SK-N-SH (cell line): ENCODE results near the gene ADAMTSL1. TPM values are rescaled to one million over a fixed set of nuclear protein-coding genes. Genes with fewer than 3 reads are reported as not detected.

Experiments
- CTCF ChIA-PET: fragments of 300-600, 350-600 bp; formaldehyde crosslinking; extraction: SDS; loops from one replicate; lab custom pipeline; 2021; lab: Yijun Ruan, JAX
- POLR2A ChIA-PET: fragments of 350-600 bp; sonication (Branson Sonifier 250); formaldehyde crosslinking; extraction: SDS; loops from one replicate; lab custom pipeline; 2020; ENCODE audit warnings: antibody characterized with exemption, inconsistent platforms; lab: Yijun Ruan, JAX
- DNase-seq: peaks from one replicate; pipeline ENCODE4 v3.0.0; 2012
- H2AFZ ChIP-seq: fragments of 200-600 bp; sonication (generic); 2 replicates; pipeline ENCODE4 v1.8.1; 2016; ENCODE audit warnings: antibody characterized with exemption, mild to moderate bottlenecking, low read depth
- H3F3A ChIP-seq: fragments of 200-600 bp; sonication (generic); replicated peaks from 2 replicates; pipeline ENCODE3; 2016; ENCODE audit warnings: antibody characterized with exemption, mild to moderate bottlenecking; ENCODE audit not compliant: insufficient read depth
- H3K27ac ChIP-seq, 2 experiments: fragments of 200-500 bp in 1 of 2; fragments of 200-600 bp in 1 of 2; sonication (Bioruptor generic) in 1 of 2; sonication (generic), shearing (Covaris generic) in 1 of 2; 2 replicates each; pipeline versions ENCODE4 v1.5.1 to v1.6.1; 2014 to 2016; ENCODE audit warnings: low read depth in 2 of 2, inconsistent platforms in 1 of 2, low read length in 1 of 2, mild to moderate bottlenecking in 1 of 2, mixed read lengths in 1 of 2
- H3K27me3 ChIP-seq: fragments of 200-600 bp; sonication (generic), shearing (Covaris generic); 2 replicates; pipeline ENCODE4 v1.6.1; 2016; ENCODE audit warnings: mixed run types; ENCODE audit not compliant: insufficient read depth
- H3K36me3 ChIP-seq, 2 experiments: fragments of 200-500 bp in 1 of 2; fragments of 200-600 bp in 1 of 2; sonication (Bioruptor generic) in 1 of 2; sonication (generic) in 1 of 2; replicated peaks in 1 of 2; 2 replicates each; pipeline versions ENCODE3 to v1.5.1; 2014 to 2016; ENCODE audit warnings: low read length in 1 of 2, mild to moderate bottlenecking in 1 of 2; ENCODE audit not compliant: insufficient read depth in 2 of 2, control insufficient read depth in 1 of 2
- H3K4me1 ChIP-seq, 2 experiments: fragments of 200-500 bp in 1 of 2; fragments of 200-600 bp in 1 of 2; sonication (Bioruptor generic) in 1 of 2; sonication (generic), shearing (Covaris generic) in 1 of 2; 2 replicates each; pipeline versions ENCODE4 v1.5.1 to v1.6.1; 2014 to 2016; ENCODE audit warnings: low read depth in 1 of 2, low read length in 1 of 2, mixed run types in 1 of 2; ENCODE audit not compliant: insufficient read depth in 2 of 2, control insufficient read depth in 1 of 2
- H3K4me2 ChIP-seq: fragments of 200-600 bp; sonication (generic), shearing (Covaris generic); 2 replicates; pipeline ENCODE4 v1.6.1; 2017; ENCODE audit warnings: mixed run types
- H3K4me3 ChIP-seq, 2 experiments: fragments of 200-500 bp in 1 of 2; fragments of 200-600 bp in 1 of 2; sonication (Bioruptor generic) in 1 of 2; sonication (generic), shearing (Covaris generic) in 1 of 2; 2 replicates each; pipeline versions ENCODE4 v1.5.1 to v1.8.1; 2014 to 2016; ENCODE audit warnings: low read depth in 2 of 2, inconsistent platforms in 1 of 2, low read length in 1 of 2, mild to moderate bottlenecking in 1 of 2, mixed read lengths in 1 of 2, moderate library complexity in 1 of 2
- H3K79me2 ChIP-seq: fragments of 200-600 bp; sonication (generic); 2 replicates; pipeline ENCODE4 v1.8.1; 2017; ENCODE audit warnings: mild to moderate bottlenecking; ENCODE audit not compliant: insufficient read depth
- H3K9ac ChIP-seq: fragments of 200-600 bp; sonication (generic); 2 replicates; pipeline ENCODE4 v1.6.1; 2017; ENCODE audit warnings: mixed run types
- H3K9me2 ChIP-seq: fragments of 200-600 bp; sonication (generic); 2 replicates; pipeline ENCODE4 v1.6.1; 2017; ENCODE audit warnings: mixed run types
- H3K9me3 ChIP-seq: fragments of 200-600 bp; sonication (generic); 2 replicates; pipeline ENCODE4 v1.6.1; 2017; ENCODE audit warnings: mixed run types, mild to moderate bottlenecking, moderate library complexity
- H4K20me1 ChIP-seq: fragments of 200-600 bp; sonication (generic); 2 replicates; pipeline ENCODE4 v1.6.1; 2017; ENCODE audit warnings: mild to moderate bottlenecking, mixed run types; ENCODE audit not compliant: insufficient read depth
- ELF1 ChIP-seq: IDR thresholded peaks from 2 replicates; pipeline ENCODE4 v1.4.0; 2012
- EP300 ChIP-seq, 2 experiments: IDR thresholded peaks; 2 replicates each; pipeline versions ENCODE4 v1.4.0 to v1.6.1; 2012; ENCODE audit warnings: borderline replicate concordance in 1 of 2, low read depth in 1 of 2, low read length in 1 of 2
- FOSL2 ChIP-seq: IDR thresholded peaks from 2 replicates; pipeline ENCODE4 v1.4.0; 2012; ENCODE audit warnings: low read depth, mild to moderate bottlenecking, moderate library complexity, borderline replicate concordance
- JUND ChIP-seq: IDR thresholded peaks from 2 replicates; pipeline ENCODE4 v1.4.0; 2012
- MEF2A ChIP-seq: IDR thresholded peaks from 2 replicates; pipeline ENCODE4 v1.4.0; 2012; ENCODE audit warnings: low read depth, borderline replicate concordance
- NFIC ChIP-seq: IDR thresholded peaks from 2 replicates; pipeline ENCODE4 v1.4.0; 2012; ENCODE audit warnings: borderline replicate concordance
- RCOR1 ChIP-seq: fragments of 150-350 bp; IDR thresholded peaks from 2 replicates; pipeline ENCODE4 v1.6.1; 2017; ENCODE audit warnings: antibody characterized with exemption, low read length
- SIN3A ChIP-seq: IDR thresholded peaks from 2 replicates; pipeline ENCODE4 v1.6.1; 2012; ENCODE audit warnings: low read depth, mild to moderate bottlenecking, low read length, moderate library complexity, borderline replicate concordance
- TCF12 ChIP-seq: IDR thresholded peaks from 2 replicates; pipeline ENCODE4 v1.4.0; 2012
- TEAD4 ChIP-seq: IDR thresholded peaks from 2 replicates; pipeline ENCODE4 v1.4.0; 2012; ENCODE audit warnings: mild to moderate bottlenecking, borderline replicate concordance; ENCODE audit not compliant: insufficient read depth
- WGBS: methylation state at CpG from one replicate; pipeline ENCODE4 v1.1.6; 2017; ENCODE audit warnings: low lambda C conversion rate; 5-methylcytosine and 5-hydroxymethylcytosine counted together
- polyA plus RNA-seq, 3 experiments: library from polyadenylated mRNA; depleted of rRNA; stranded (reverse); fragments of >200 nt; gene quantifications; 2 replicates each; pipeline ENCODE4 v1.2.3, GENCODE V29; 2012
- TF ChIP-seq, protein P1 (sequence below): IDR thresholded peaks from 2 replicates; pipeline ENCODE4; 2012
- TF ChIP-seq, protein P2 (sequence below): IDR thresholded peaks from 2 replicates; pipeline ENCODE4 v1.4.0; 2012; ENCODE audit warnings: low read depth, borderline replicate concordance
- TF ChIP-seq, protein P3 (sequence below): IDR thresholded peaks from 2 replicates; pipeline ENCODE4 v1.4.0; 2012; ENCODE audit warnings: low read depth

ADAMTSL1 gene
- polyA plus RNA-seq, 1 of the 3 experiments (the other 2 are of a cell fraction) = 114 TPM

DNA sequence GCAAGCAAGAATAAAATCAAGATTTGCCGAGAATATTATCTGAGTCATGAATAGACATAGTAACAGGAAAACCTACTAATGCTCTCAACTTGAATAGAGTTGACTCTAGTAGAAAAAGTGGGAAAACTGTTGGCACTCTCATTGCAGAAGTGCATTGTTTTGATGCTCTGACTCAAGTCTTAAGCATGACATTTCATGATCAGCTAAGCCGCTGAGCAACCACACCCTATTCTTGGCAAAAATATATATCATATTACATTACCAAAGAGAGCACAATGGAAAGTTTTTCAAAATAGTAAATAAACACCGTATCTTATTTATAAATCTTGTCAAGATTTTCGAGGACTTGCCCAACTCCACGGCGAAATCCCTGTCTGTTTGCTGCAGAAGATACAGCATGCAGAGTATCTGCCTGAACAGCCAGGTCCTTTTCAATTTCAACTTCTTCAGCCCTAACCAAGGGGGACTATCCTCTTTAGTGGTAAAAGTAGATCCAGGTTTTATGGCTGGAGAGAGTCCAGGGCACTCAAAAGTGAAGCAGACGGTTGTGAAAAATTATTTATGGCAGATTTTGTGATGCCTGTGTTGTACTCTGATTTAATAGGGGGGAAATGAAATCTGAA, 13.9 kb upstream of the ADAMTSL1 start:
- no peaks in the 10 kb centered on the region for H3K27me3 ChIP-seq
- peak overlapping the region; percentile 40; the same call in 1 of the 2 replicates for H2AFZ ChIP-seq
- H3K9me3 ChIP-seq = no peaks in the 10 kb centered on the region
- TF ChIP-seq, protein P1, sequence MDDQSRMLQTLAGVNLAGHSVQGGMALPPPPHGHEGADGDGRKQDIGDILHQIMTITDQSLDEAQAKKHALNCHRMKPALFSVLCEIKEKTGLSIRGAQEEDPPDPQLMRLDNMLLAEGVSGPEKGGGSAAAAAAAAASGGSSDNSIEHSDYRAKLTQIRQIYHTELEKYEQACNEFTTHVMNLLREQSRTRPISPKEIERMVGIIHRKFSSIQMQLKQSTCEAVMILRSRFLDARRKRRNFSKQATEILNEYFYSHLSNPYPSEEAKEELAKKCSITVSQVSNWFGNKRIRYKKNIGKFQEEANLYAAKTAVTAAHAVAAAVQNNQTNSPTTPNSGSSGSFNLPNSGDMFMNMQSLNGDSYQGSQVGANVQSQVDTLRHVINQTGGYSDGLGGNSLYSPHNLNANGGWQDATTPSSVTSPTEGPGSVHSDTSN = peak; percentile 15
- 0 out of 2 replicates have a peak, but pooled peaks have one; percentile 29 for TF ChIP-seq TEAD4
- peak; percentile 51 for TF ChIP-seq JUND
- TF ChIP-seq, protein P2, sequence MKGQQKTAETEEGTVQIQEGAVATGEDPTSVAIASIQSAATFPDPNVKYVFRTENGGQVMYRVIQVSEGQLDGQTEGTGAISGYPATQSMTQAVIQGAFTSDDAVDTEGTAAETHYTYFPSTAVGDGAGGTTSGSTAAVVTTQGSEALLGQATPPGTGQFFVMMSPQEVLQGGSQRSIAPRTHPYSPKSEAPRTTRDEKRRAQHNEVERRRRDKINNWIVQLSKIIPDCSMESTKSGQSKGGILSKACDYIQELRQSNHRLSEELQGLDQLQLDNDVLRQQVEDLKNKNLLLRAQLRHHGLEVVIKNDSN = 0 out of 2 replicates have a peak, but pooled peaks have one; percentile 20
- TF ChIP-seq SIN3A = no peak
- TF ChIP-seq MEF2A = no peak
- peak; percentile 70 for TF ChIP-seq NFIC
- TF ChIP-seq, protein P3, sequence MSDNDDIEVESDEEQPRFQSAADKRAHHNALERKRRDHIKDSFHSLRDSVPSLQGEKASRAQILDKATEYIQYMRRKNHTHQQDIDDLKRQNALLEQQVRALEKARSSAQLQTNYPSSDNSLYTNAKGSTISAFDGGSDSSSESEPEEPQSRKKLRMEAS = peak; percentile 28; the same call in 1 of the 2 replicates
- TF ChIP-seq TCF12 = peak; percentile 46
- peak in 1 of 2 experiments; percentile 54; a peak in 1 of 4 replicates for TF ChIP-seq EP300 (IDR thresholded peaks at IDR 0.05; ENCODE audit: borderline replicate concordance in 1 of 2, low read depth in 1 of 2, low read length in 1 of 2)
- TF ChIP-seq FOSL2 = peak; percentile 59; the same call in 1 of the 2 replicates
- no peaks in the 10 kb centered on the region for H4K20me1 ChIP-seq
- peaks cover 0 to 4% of the 10 kb centered on the region in 2 experiments; a peak in 2 of 4 replicates for H3K4me1 ChIP-seq
- peaks cover 1% of the 10 kb centered on the region; the same call in 1 of the 2 replicates for H3K9me2 ChIP-seq
- no peak overlapping the region for H3K9ac ChIP-seq
- peak overlapping the region; percentile 53 to 59; a peak in 3 of 4 replicates for H3K27ac ChIP-seq
- ChIA-PET CTCF (interaction anchor here (6.1 kb wide), 1 partner anchor 17 kb away, joined by 54 read pairs; no protein-coding TSS in a partner anchor), POLR2A (no interaction called here)
- no peak for DNase-seq
- peaks cover 24% of the 10 kb centered on the region for H3F3A ChIP-seq
- 58% methylated on average over 7 of the region's 7 CpGs for WGBS
- H3K4me2 ChIP-seq = no peak overlapping the region
- H3K79me2 ChIP-seq = no peaks in the 10 kb centered on the region
- no peaks in the 10 kb centered on the region for H3K36me3 ChIP-seq
- no peak overlapping the region for H3K4me3 ChIP-seq

DNA sequence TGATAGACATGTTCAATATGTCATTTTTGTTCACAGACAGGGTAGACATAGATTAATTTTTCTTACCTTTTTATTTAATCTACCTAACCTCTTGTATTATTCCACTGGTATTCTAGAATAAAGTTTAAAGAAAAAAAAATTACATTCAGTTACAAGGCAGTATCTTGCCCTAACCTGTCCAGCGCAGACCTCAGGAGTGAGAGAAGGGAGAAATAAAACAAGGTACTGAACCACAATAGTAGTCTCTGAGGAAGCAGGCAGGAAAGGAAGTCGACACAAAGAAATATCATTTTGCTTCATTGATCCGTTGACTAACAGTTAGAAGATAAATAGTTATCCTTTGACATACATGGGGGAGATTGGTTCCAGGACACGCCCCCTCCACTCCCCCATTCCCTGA, 12.5 kb upstream of the ADAMTSL1 start:
- Histone ChIP-seq H3K36me3 (no peaks in the 10 kb centered on the region), H3K9me3 (no peaks in the 10 kb centered on the region), H2AFZ (no peak overlapping the region), H3K27ac (no peak overlapping the region)
- TF ChIP-seq RCOR1 (no peak), NFIC (no peak), ELF1 (no peak), TEAD4 (no peak)
- TF ChIP-seq, all 33 proteins: peak for 0
- DNase-seq = no peak
- CTCF ChIA-PET = interaction anchor here (0.8 kb wide), 1 partner anchor 19 kb away, joined by 4 read pairs; no protein-coding TSS in a partner anchor
- H3K4me3 ChIP-seq = no peak overlapping the region
- 86% methylated on average over 4 of the region's 4 CpGs for WGBS
- H3K4me2 ChIP-seq = no peak overlapping the region
- H3K4me1 ChIP-seq = peaks cover 0 to 4% of the 10 kb centered on the region in 2 experiments; a peak in 2 of 4 replicates
- no peaks in the 10 kb centered on the region for H4K20me1 ChIP-seq
- peaks cover 24% of the 10 kb centered on the region for H3F3A ChIP-seq
- POLR2A ChIA-PET = no interaction called here
- no peaks in the 10 kb centered on the region for H3K79me2 ChIP-seq
- no peak overlapping the region for H3K9ac ChIP-seq
- no peaks in the 10 kb centered on the region for H3K27me3 ChIP-seq
- no peaks in the 10 kb centered on the region for H3K9me2 ChIP-seq
